K562 (cell line): Measurements from ENCODE around the gene PSPH. TPM values are rescaled to one million over a fixed set of nuclear protein-coding genes. Genes with fewer than 3 reads are reported as not detected.

ENCODE experiments used
- E2F3 ChIP-seq: fragments of 250-450 bp; sonication (Bioruptor Pico); IDR thresholded peaks from 2 replicates; pipeline ENCODE4 v1.4.0; 2020; ENCODE audit warnings: mild to moderate bottlenecking
- HMGN3 ChIP-seq: IDR thresholded peaks from 2 replicates; pipeline ENCODE4 v1.6.1; 2011; ENCODE audit warnings: borderline replicate concordance, low read depth, mild to moderate bottlenecking, mixed read lengths, low read length; ENCODE audit not compliant: insufficient read length; ENCODE audit errors: extremely low read depth
- MEF2D ChIP-seq: conservative IDR thresholded peaks from 2 replicates; pipeline ENCODE4 v1.6.1; 2016; ENCODE audit warnings: low read depth, missing genetic modification characterization, missing compliant biosample characterization
- MLLT1 ChIP-seq, 2 experiments: fragments of 450-650 bp; IDR thresholded peaks; 2 replicates each; pipeline ENCODE4 v1.6.1; 2016
- NFE2L1 ChIP-seq: fragments of 450-650 bp; IDR thresholded peaks from 2 replicates; pipeline ENCODE4 v1.6.1; 2016; ENCODE audit warnings: missing genetic modification characterization, low read depth, mild to moderate bottlenecking, missing compliant biosample characterization, moderate library complexity, borderline replicate concordance
- SMC3 ChIP-seq: conservative IDR thresholded peaks from 2 replicates; pipeline ENCODE4 v1.6.1; 2011; ENCODE audit warnings: low read depth, low read length, improper control_type of control experiment; ENCODE audit not compliant: insufficient read depth
- SNIP1 ChIP-seq: fragments of 450-650 bp; IDR thresholded peaks from 2 replicates; pipeline ENCODE4 v1.7.1; 2017; ENCODE audit warnings: low read depth, mild to moderate bottlenecking
- SRF ChIP-seq, 2 experiments: fragments of 250-450, 450-650 bp in 1 of 2; sonication (Bioruptor Pico) in 1 of 2; sonication (generic) in 1 of 2; formaldehyde crosslinking; IDR thresholded peaks; 2 replicates each; pipeline versions ENCODE4 v1.5.0 to v1.5.1; 2020 to 2022; ENCODE audit warnings: mild to moderate bottlenecking in 1 of 2, missing genetic modification reagents in 1 of 2
- TAF9B ChIP-seq: fragments of 450-650 bp; IDR thresholded peaks from 2 replicates; pipeline ENCODE4 v1.6.1; 2018; ENCODE audit warnings: mild to moderate bottlenecking; ENCODE audit not compliant: partially characterized antibody
- TAL1 ChIP-seq: fragments of 450-650 bp; IDR thresholded peaks from 2 replicates; pipeline ENCODE4 v1.6.1; 2016; ENCODE audit warnings: mild to moderate bottlenecking
- TGIF2 ChIP-seq: sonication (generic); formaldehyde crosslinking; IDR thresholded peaks from 2 replicates; pipeline ENCODE4 v1.8.1; 2022; ENCODE audit warnings: mild to moderate bottlenecking, missing genetic modification reagents, moderate library complexity
- TOE1 ChIP-seq, 2 experiments: fragments of 450-650 bp in 1 of 2; sonication (generic) in 1 of 2; formaldehyde crosslinking in 1 of 2; IDR thresholded peaks; 2 replicates each; pipeline versions ENCODE4 v1.7.1 to v1.8.0; 2016 to 2022; ENCODE audit warnings: borderline replicate concordance in 2 of 2, mild to moderate bottlenecking in 2 of 2, antibody characterized with exemption in 1 of 2, inconsistent platforms in 1 of 2, low read depth in 1 of 2, missing genetic modification reagents in 1 of 2, moderate library complexity in 1 of 2
- ZBTB17 ChIP-seq: fragments of 450-650 bp; formaldehyde crosslinking; IDR thresholded peaks from 2 replicates; pipeline ENCODE4 v1.4.0; 2020; ENCODE audit warnings: mild to moderate bottlenecking
- ZBTB40 ChIP-seq, 2 experiments: fragments of 450-650 bp in 1 of 2; sonication (generic) in 1 of 2; formaldehyde crosslinking in 1 of 2; IDR thresholded peaks; 2 replicates each; pipeline versions ENCODE4 v1.7.1 to v1.9.0; 2016 to 2022; ENCODE audit warnings: inconsistent platforms in 1 of 2, mild to moderate bottlenecking in 1 of 2, missing genetic modification reagents in 1 of 2
- ZNF239 ChIP-seq: fragments of 250-450 bp; sonication (Bioruptor Pico); IDR thresholded peaks from 2 replicates; pipeline ENCODE4 v1.4.0; 2020; ENCODE audit warnings: mild to moderate bottlenecking
- polyA plus RNA-seq, 8 experiments: library from polyadenylated mRNA; depleted of rRNA in 4 of 8; stranded (reverse) in 5 of 8; unstranded in 3 of 8; fragments of >200 nt; fragmentation: Nextera tagmentation in 2 of 8; fragmentation: Illumina TruSeq in 1 of 8; extraction: Ambion mirVana in 2 of 8; extraction: Trizol in 1 of 8; gene quantifications; 2 replicates each; pipeline versions ENCODE4 v1.2.1 to v1.2.3, GENCODE V29; 2011 to 2014; ENCODE audit warnings: inconsistent platforms in 1 of 8, missing spikeins in 1 of 8
- total RNA-seq, 7 experiments: library from RNA; depleted of rRNA in 6 of 7; stranded (reverse); fragments of >200 nt in 6 of 7; fragmentation: Illumina TruSeq in 2 of 7; extraction: Trizol in 2 of 7; gene quantifications; 2 replicates each; pipeline versions ENCODE4 v1.2.1 to v1.2.3, GENCODE V29; 2011 to 2021; ENCODE audit warnings: low replicate concordance in 1 of 7

The PSPH gene
- total and polyA plus RNA-seq, 9 of the 15 experiments (the other 6 are each of a cell fraction or from before 2014, with no cell fraction given): 6.3 to 46.8 (median 20.2) TPM

GRCh38 chr7:56033671-56034432 is 17.4 kb downstream of the PSPH start (continued):
- TF ChIP-seq MLLT1 (IDR thresholded peaks at IDR 0.05) (peak; percentile 16 to 49; a peak in 1 of 4 replicates), E2F3 (no peak), SRF (CRISPR knock-in tag; IDR thresholded peaks at IDR 0.05) (peak in 1 of 2 experiments; percentile 91; a peak in 1 of 4 replicates), ZNF239 (CRISPR knock-in tag) (peak; percentile 32; the same call in 1 of the 2 replicates), ZBTB17 (CRISPR knock-in tag) (no peak), HMGN3 (peak; percentile 68), TAL1 (peak; percentile 25; the same call in 1 of the 2 replicates), TOE1 (IDR thresholded peaks at IDR 0.05; ENCODE audit: borderline replicate concordance) (peak; percentile 34; the same call in 1 of the 2 replicates), TOE1 (CRISPR knock-in tag; IDR thresholded peaks at IDR 0.05; ENCODE audit: borderline replicate concordance, low read depth) (no peak), TGIF2 (no peak), TAF9B (no peak), SNIP1 (no peak), MEF2D (tag) (no peak), SMC3 (no peak), ZBTB40 (IDR thresholded peaks at IDR 0.05) (0 out of 2 replicates have a peak, but pooled peaks have one; percentile 26), ZBTB40 (CRISPR knock-in tag; IDR thresholded peaks at IDR 0.05) (no peak), NFE2L1 (tag) (no peak)
